ENCODE measurements around the gene AGR2. TPM values are rescaled to one million over a fixed set of nuclear protein-coding genes. Genes with fewer than 3 reads are reported as not detected.

AGR2 gene
- total RNA-seq, 1 experiment from 2014 or later, result 76.1 TPM

DNA sequence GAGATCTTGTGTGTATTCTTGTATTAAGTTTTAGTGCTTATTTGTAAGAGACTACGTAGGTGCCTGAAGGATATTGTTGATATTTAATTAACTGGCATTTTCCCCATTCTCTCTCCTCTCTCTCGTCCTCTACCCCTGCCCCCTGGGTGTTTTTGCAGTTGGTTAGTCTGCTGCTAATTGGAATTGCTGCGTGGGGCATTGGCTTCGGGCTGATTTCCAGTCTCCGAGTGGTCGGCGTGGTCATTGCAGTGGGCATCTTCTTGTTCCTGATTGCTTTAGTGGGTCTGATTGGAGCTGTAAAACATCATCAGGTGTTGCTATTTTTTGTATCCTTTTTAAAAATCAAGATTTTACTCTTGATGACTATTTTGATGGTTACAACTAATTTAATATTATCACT is 28.7 kb downstream of the AGR2 start:
- no peak overlapping the region for H3K4me3 ChIP-seq
- H3K36me3 ChIP-seq (ENCODE audit: low read depth), result 0 out of 2 replicates have a peak, but pooled peaks cover 5% of the 10 kb centered on the region
- peaks cover 6% of the 10 kb centered on the region; the same call in 1 of the 2 replicates for H3F3A ChIP-seq (ENCODE audit: insufficient read depth, low read depth)
- no peaks in the 10 kb centered on the region for H3K9me3 ChIP-seq (ENCODE audit: insufficient read depth, low read depth)
- no peaks in the 10 kb centered on the region for H3K9me2 ChIP-seq (ENCODE audit: insufficient read depth)
- ChIA-PET POLR2A (ENCODE audit: unreplicated experiment) (no interaction called here), CTCF (no interaction called here)
- H4K20me1 ChIP-seq (ENCODE audit: insufficient read depth), result no peaks in the 10 kb centered on the region
- no TSS peak for BruUV-seq (replicated peaks)
- no peak overlapping the region for H3K27ac ChIP-seq
- no peaks in the 10 kb centered on the region for H3K27me3 ChIP-seq (ENCODE audit: insufficient read depth, low read depth)
- H3K4me2 ChIP-seq, result no peak overlapping the region
- intact Hi-C loops (cut with micrococcal nuclease; ENCODE audit: unreplicated experiment), result no loop called here
- no peak for DNase-seq
- peaks cover 11% of the 10 kb centered on the region; the same call in 1 of the 2 replicates for H3K79me2 ChIP-seq (ENCODE audit: low read depth)
- TF ChIP-seq, protein P1, sequence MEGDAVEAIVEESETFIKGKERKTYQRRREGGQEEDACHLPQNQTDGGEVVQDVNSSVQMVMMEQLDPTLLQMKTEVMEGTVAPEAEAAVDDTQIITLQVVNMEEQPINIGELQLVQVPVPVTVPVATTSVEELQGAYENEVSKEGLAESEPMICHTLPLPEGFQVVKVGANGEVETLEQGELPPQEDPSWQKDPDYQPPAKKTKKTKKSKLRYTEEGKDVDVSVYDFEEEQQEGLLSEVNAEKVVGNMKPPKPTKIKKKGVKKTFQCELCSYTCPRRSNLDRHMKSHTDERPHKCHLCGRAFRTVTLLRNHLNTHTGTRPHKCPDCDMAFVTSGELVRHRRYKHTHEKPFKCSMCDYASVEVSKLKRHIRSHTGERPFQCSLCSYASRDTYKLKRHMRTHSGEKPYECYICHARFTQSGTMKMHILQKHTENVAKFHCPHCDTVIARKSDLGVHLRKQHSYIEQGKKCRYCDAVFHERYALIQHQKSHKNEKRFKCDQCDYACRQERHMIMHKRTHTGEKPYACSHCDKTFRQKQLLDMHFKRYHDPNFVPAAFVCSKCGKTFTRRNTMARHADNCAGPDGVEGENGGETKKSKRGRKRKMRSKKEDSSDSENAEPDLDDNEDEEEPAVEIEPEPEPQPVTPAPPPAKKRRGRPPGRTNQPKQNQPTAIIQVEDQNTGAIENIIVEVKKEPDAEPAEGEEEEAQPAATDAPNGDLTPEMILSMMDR (conservative IDR thresholded peaks at IDR 0.05), result no peak
- no peak for TF ChIP-seq EZH2 (IDR thresholded peaks at IDR 0.05; ENCODE audit: low read depth)
- H2AFZ ChIP-seq, result no peak overlapping the region
- H3K4me1 ChIP-seq (replicated peaks; ENCODE audit: insufficient read depth), result peaks cover 12% of the 10 kb centered on the region

- H3K4me1 ChIP-seq (replicated peaks; ENCODE audit: insufficient read depth), result peaks cover 12% of the 10 kb centered on the region
- H2AFZ ChIP-seq, result no peak overlapping the region
- CTCF ChIA-PET, result interaction anchor here (0.7 kb wide), 1 partner anchor 21 kb away, joined by 3 read pairs; the partner anchor contains the start of gene TSPAN13
- peak overlapping the region; percentile 32 for H3K4me2 ChIP-seq
- no TSS peak for BruUV-seq (replicated peaks)
- peaks cover 6% of the 10 kb centered on the region; the same call in 1 of the 2 replicates for H3F3A ChIP-seq (ENCODE audit: insufficient read depth, low read depth)
- POLR2A ChIA-PET (ENCODE audit: unreplicated experiment), result no interaction called here
- intact Hi-C loops (cut with micrococcal nuclease; ENCODE audit: unreplicated experiment), result no loop called here
- H3K79me2 ChIP-seq (ENCODE audit: low read depth), result peaks cover 11% of the 10 kb centered on the region; the same call in 1 of the 2 replicates
- peak overlapping the region; percentile 24; the same call in 1 of the 2 replicates for H3K27ac ChIP-seq
- H4K20me1 ChIP-seq (ENCODE audit: insufficient read depth), result no peaks in the 10 kb centered on the region
- no peak for TF ChIP-seq EZH2 (IDR thresholded peaks at IDR 0.05; ENCODE audit: low read depth)
- TF ChIP-seq, protein P1 (conservative IDR thresholded peaks at IDR 0.05), result no peak
- no peaks in the 10 kb centered on the region for H3K27me3 ChIP-seq (ENCODE audit: insufficient read depth, low read depth)
- H3K36me3 ChIP-seq (ENCODE audit: low read depth), result no peaks in the 10 kb centered on the region
- H3K4me3 ChIP-seq, result no peak overlapping the region
- no peaks in the 10 kb centered on the region for H3K9me2 ChIP-seq (ENCODE audit: insufficient read depth)
- H3K9me3 ChIP-seq (ENCODE audit: insufficient read depth, low read depth), result no peaks in the 10 kb centered on the region
- DNase-seq, result peak in 1 of 2 experiments; percentile 73
These were observed 29.8 kb downstream of the AGR2 start for GRCh38 chr7:16774986-16775385.

GRCh38 chr7:16774294-16774693 is 30.5 kb downstream of the AGR2 start:
- ChIA-PET CTCF (no interaction called here), POLR2A (ENCODE audit: unreplicated experiment) (no interaction called here)
- H3K9me2 ChIP-seq (ENCODE audit: insufficient read depth), result no peaks in the 10 kb centered on the region
- no peak for DNase-seq
- H3K4me1 ChIP-seq (replicated peaks; ENCODE audit: insufficient read depth), result peaks cover 12% of the 10 kb centered on the region
- no TSS peak for BruUV-seq (replicated peaks)
- H3K4me2 ChIP-seq, result no peak overlapping the region
- TF ChIP-seq, protein P1 (conservative IDR thresholded peaks at IDR 0.05), result no peak
- TF ChIP-seq EZH2 (IDR thresholded peaks at IDR 0.05; ENCODE audit: low read depth), result no peak
- intact Hi-C loops (cut with micrococcal nuclease; ENCODE audit: unreplicated experiment), result no loop called here
- H3F3A ChIP-seq (ENCODE audit: insufficient read depth, low read depth), result peaks cover 6% of the 10 kb centered on the region; the same call in 1 of the 2 replicates
- no peak overlapping the region for H3K4me3 ChIP-seq
- peaks cover 16% of the 10 kb centered on the region for H3K79me2 ChIP-seq (ENCODE audit: low read depth)
- no peaks in the 10 kb centered on the region for H4K20me1 ChIP-seq (ENCODE audit: insufficient read depth)
- no peaks in the 10 kb centered on the region for H3K9me3 ChIP-seq (ENCODE audit: insufficient read depth, low read depth)
- no peaks in the 10 kb centered on the region for H3K27me3 ChIP-seq (ENCODE audit: insufficient read depth, low read depth)
- no peak overlapping the region for H2AFZ ChIP-seq
- peak overlapping the region; percentile 24; the same call in 1 of the 2 replicates for H3K27ac ChIP-seq
- H3K36me3 ChIP-seq (ENCODE audit: low read depth), result no peaks in the 10 kb centered on the region

Data from PC-9 (cell line).